Neural cell (in vitro differentiated cells): ENCODE data around the gene EPAS1. TPM values are rescaled to one million over a fixed set of nuclear protein-coding genes. Genes with fewer than 3 reads are reported as not detected.

Source experiments
- H2AFZ ChIP-seq: fragments of 200-600, 300-800 bp; sonication (generic), shearing (Covaris generic); 2 replicates; pipeline ENCODE4 v1.6.0; 2014; ENCODE audit warnings: low read depth, mild to moderate bottlenecking, antibody characterized with exemption, low read length, moderate library complexity
- H3F3A ChIP-seq: fragments of 200-600 bp; shearing (Covaris generic); 2 replicates; pipeline ENCODE4 v1.6.1; 2016; ENCODE audit warnings: mild to moderate bottlenecking, moderate library complexity, mixed read lengths, antibody characterized with exemption, low read length; ENCODE audit not compliant: insufficient read depth, poor library complexity, severe bottlenecking
- H3K27ac ChIP-seq: fragments of 200-600, 300-800 bp; sonication (generic), shearing (Covaris generic); 2 replicates; pipeline ENCODE4 v1.5.1; 2014; ENCODE audit warnings: mild to moderate bottlenecking, low read length, moderate library complexity
- H3K27me3 ChIP-seq: fragments of 300-800, 200-600 bp; sonication (generic), shearing (Covaris generic); 2 replicates; pipeline ENCODE4 v1.6.0; 2014; ENCODE audit warnings: mild to moderate bottlenecking, low read depth, low read length, moderate library complexity; ENCODE audit not compliant: insufficient read depth
- H3K36me3 ChIP-seq: fragments of 300-800, 200-600 bp; sonication (generic), shearing (Covaris generic); 2 replicates; pipeline ENCODE4 v1.5.1; 2014; ENCODE audit warnings: mild to moderate bottlenecking, antibody characterized with exemption, low read length, moderate library complexity; ENCODE audit not compliant: insufficient read depth
- H3K4me2 ChIP-seq: fragments of 300-800, 200-600 bp; sonication (generic), shearing (Covaris generic); 2 replicates; pipeline ENCODE4 v1.6.0; 2014; ENCODE audit warnings: mild to moderate bottlenecking, low read length
- H3K4me3 ChIP-seq: fragments of 300-800, 200-600 bp; sonication (generic), shearing (Covaris generic); 2 replicates; pipeline ENCODE4 v1.5.1; 2014; ENCODE audit warnings: mild to moderate bottlenecking, low read length, moderate library complexity
- H3K79me2 ChIP-seq: fragments of 200-600 bp; shearing (Covaris generic); replicated peaks from 2 replicates; pipeline ENCODE4 v1.6.0; 2014; ENCODE audit warnings: mild to moderate bottlenecking, low read length, moderate library complexity; ENCODE audit not compliant: insufficient read depth
- H3K9ac ChIP-seq: fragments of 300-800, 200-600 bp; sonication (generic), shearing (Covaris generic); 2 replicates; pipeline ENCODE4 v1.6.1; 2016; ENCODE audit warnings: mild to moderate bottlenecking, low read length, mixed read lengths
- H3K9me2 ChIP-seq: fragments of 200-600 bp; shearing (Covaris generic); 2 replicates; pipeline ENCODE4 v1.6.1; 2016; ENCODE audit warnings: mild to moderate bottlenecking, low read length, mixed read lengths; ENCODE audit not compliant: insufficient read depth
- H3K9me3 ChIP-seq: fragments of 200-600, 300-800 bp; sonication (generic), shearing (Covaris generic); 2 replicates; pipeline ENCODE4 v1.6.1; 2016; ENCODE audit warnings: mild to moderate bottlenecking, mixed run types, low read length, moderate library complexity, mixed read lengths
- H4K20me1 ChIP-seq: fragments of 200-600 bp; shearing (Covaris generic); 2 replicates; pipeline ENCODE4 v1.6.1; 2016; ENCODE audit warnings: mild to moderate bottlenecking, mixed run types; ENCODE audit not compliant: insufficient read depth
- EP300 ChIP-seq: fragments of 450-650 bp; conservative IDR thresholded peaks from 2 replicates; pipeline ENCODE4 v1.6.1; 2014; ENCODE audit warnings: antibody characterized with exemption, mild to moderate bottlenecking, moderate library complexity; ENCODE audit not compliant: poor library complexity, severe bottlenecking
- EZH2 ChIP-seq: fragments of 200-600, 300-800 bp; shearing (Covaris generic), sonication (generic); IDR thresholded peaks from 2 replicates; pipeline ENCODE4 v1.6.1; 2014; ENCODE audit warnings: antibody characterized with exemption, low read length, borderline replicate concordance, mild to moderate bottlenecking; ENCODE audit not compliant: insufficient read depth, poor library complexity, severe bottlenecking
- MXI1 ChIP-seq: fragments of 450-650 bp; conservative IDR thresholded peaks from 2 replicates; pipeline ENCODE4 v1.6.1; 2014; ENCODE audit warnings: antibody characterized with exemption, mild to moderate bottlenecking; ENCODE audit not compliant: poor library complexity, severe bottlenecking
- POLR2AphosphoS5 ChIP-seq: IDR thresholded peaks from 2 replicates; pipeline ENCODE4 v1.6.1; 2012
- RAD21 ChIP-seq: fragments of 450-650 bp; conservative IDR thresholded peaks from 2 replicates; pipeline ENCODE4 v1.6.1; 2014; ENCODE audit warnings: antibody characterized with exemption, mild to moderate bottlenecking, moderate library complexity
- SMC3 ChIP-seq: fragments of 450-650 bp; conservative IDR thresholded peaks from 2 replicates; pipeline ENCODE4 v1.6.1; 2014; ENCODE audit warnings: antibody characterized with exemption, mild to moderate bottlenecking, moderate library complexity; ENCODE audit not compliant: poor library complexity
- TAF1 ChIP-seq: IDR thresholded peaks from 2 replicates; pipeline ENCODE4 v1.6.1; 2012; ENCODE audit warnings: low read depth
- polyA plus RNA-seq: library from polyadenylated mRNA; depleted of rRNA; stranded (reverse); fragments of >200 nt; gene quantifications from 2 replicates; pipeline ENCODE4 v1.2.3, GENCODE V29; 2014
- TF ChIP-seq, protein P1 (sequence below): IDR thresholded peaks from 2 replicates; pipeline ENCODE4 v1.6.1; 2012; ENCODE audit warnings: borderline replicate concordance
- TF ChIP-seq, protein P2 (sequence below): fragments of 450-650 bp; IDR thresholded peaks from 2 replicates; pipeline ENCODE4 v1.5.1; 2014; ENCODE audit warnings: antibody characterized with exemption, mild to moderate bottlenecking, moderate library complexity; ENCODE audit not compliant: poor library complexity, severe bottlenecking

Gene EPAS1
- polyA plus RNA-seq, 1 donor from 2014 or later: not detected

DNA sequence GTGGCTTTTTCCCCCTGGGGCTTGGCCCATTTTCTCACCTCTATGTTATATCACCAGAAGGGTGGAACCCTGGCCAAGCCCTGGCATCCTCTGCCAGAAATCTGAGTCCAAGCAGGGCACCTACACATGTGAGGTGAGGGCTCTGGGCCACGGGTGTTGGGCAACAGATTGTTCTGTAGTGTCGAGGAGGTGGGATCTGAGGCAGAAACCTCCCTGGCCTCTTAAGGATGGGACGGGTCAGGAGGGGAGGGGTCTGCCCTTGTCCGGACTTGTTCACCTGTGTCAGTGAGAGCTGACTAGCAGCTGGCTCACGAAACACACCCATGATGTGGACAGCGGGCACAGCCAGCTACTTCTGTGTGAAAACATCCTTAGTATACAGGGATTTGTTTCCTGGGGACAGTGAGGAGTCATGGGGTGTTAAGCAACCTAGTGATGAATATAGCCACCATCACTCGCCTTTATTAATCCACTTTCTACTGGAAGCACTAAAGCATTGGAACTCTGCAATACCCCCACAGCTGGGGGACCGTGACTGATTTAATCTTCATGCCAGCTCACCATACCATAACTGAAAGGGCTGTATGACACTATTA is 35.6 kb downstream of the EPAS1 start:
- Histone ChIP-seq H3K4me3 (no peak overlapping the region), H3K36me3 (no peaks in the 10 kb centered on the region), H3K9me2 (no peaks in the 10 kb centered on the region), H2AFZ (no peak overlapping the region), H3K4me2 (no peak overlapping the region), H3F3A (no peaks in the 10 kb centered on the region), H4K20me1 (no peaks in the 10 kb centered on the region), H3K27ac (no peak overlapping the region), H3K9ac (no peak overlapping the region), H3K79me2 (no peaks in the 10 kb centered on the region), H3K9me3 (no peaks in the 10 kb centered on the region), H3K27me3 (no peaks in the 10 kb centered on the region)
- TF ChIP-seq EP300 (no peak), RAD21 (no peak), TAF1 (no peak), POLR2AphosphoS5 (no peak), SMC3 (no peak), EZH2 (no peak), MXI1 (no peak)
- TF ChIP-seq, protein P1, sequence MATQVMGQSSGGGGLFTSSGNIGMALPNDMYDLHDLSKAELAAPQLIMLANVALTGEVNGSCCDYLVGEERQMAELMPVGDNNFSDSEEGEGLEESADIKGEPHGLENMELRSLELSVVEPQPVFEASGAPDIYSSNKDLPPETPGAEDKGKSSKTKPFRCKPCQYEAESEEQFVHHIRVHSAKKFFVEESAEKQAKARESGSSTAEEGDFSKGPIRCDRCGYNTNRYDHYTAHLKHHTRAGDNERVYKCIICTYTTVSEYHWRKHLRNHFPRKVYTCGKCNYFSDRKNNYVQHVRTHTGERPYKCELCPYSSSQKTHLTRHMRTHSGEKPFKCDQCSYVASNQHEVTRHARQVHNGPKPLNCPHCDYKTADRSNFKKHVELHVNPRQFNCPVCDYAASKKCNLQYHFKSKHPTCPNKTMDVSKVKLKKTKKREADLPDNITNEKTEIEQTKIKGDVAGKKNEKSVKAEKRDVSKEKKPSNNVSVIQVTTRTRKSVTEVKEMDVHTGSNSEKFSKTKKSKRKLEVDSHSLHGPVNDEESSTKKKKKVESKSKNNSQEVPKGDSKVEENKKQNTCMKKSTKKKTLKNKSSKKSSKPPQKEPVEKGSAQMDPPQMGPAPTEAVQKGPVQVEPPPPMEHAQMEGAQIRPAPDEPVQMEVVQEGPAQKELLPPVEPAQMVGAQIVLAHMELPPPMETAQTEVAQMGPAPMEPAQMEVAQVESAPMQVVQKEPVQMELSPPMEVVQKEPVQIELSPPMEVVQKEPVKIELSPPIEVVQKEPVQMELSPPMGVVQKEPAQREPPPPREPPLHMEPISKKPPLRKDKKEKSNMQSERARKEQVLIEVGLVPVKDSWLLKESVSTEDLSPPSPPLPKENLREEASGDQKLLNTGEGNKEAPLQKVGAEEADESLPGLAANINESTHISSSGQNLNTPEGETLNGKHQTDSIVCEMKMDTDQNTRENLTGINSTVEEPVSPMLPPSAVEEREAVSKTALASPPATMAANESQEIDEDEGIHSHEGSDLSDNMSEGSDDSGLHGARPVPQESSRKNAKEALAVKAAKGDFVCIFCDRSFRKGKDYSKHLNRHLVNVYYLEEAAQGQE: no peak
- TF ChIP-seq, protein P2, sequence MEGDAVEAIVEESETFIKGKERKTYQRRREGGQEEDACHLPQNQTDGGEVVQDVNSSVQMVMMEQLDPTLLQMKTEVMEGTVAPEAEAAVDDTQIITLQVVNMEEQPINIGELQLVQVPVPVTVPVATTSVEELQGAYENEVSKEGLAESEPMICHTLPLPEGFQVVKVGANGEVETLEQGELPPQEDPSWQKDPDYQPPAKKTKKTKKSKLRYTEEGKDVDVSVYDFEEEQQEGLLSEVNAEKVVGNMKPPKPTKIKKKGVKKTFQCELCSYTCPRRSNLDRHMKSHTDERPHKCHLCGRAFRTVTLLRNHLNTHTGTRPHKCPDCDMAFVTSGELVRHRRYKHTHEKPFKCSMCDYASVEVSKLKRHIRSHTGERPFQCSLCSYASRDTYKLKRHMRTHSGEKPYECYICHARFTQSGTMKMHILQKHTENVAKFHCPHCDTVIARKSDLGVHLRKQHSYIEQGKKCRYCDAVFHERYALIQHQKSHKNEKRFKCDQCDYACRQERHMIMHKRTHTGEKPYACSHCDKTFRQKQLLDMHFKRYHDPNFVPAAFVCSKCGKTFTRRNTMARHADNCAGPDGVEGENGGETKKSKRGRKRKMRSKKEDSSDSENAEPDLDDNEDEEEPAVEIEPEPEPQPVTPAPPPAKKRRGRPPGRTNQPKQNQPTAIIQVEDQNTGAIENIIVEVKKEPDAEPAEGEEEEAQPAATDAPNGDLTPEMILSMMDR: no peak

DNA sequence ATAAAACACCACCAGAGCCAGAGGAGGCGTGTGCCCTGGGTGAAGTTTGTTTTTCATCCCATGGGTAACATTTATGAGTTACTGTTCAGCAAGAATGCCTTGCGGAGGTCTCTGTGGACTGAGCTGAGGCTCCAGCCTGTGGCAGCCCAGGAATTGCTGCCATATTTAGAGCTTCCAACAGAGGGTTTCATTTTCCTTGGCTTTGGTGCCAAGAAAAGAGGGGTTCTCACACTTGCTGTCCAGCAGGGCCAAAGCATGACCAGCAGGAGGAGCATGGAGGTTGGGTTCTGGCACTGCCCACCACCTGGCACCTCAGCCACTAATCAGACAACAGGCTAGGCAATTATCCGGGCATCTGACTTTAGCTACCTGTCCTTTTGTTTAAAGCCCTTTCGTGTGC is 36.7 kb downstream of the EPAS1 start:
- H3K9me2 ChIP-seq: no peaks in the 10 kb centered on the region
- no peak overlapping the region for H3K9ac ChIP-seq
- H3K4me3 ChIP-seq: no peak overlapping the region
- H3K27ac ChIP-seq: no peak overlapping the region
- H2AFZ ChIP-seq: no peak overlapping the region
- H3K4me2 ChIP-seq: no peak overlapping the region
- TF ChIP-seq EP300: no peak
- no peak for TF ChIP-seq MXI1
- no peak for TF ChIP-seq SMC3
- TF ChIP-seq, protein P1: no peak
- TF ChIP-seq EZH2: no peak
- H3K36me3 ChIP-seq: no peaks in the 10 kb centered on the region
- H3K9me3 ChIP-seq: no peaks in the 10 kb centered on the region
- no peaks in the 10 kb centered on the region for H3F3A ChIP-seq
- H3K27me3 ChIP-seq: no peaks in the 10 kb centered on the region
- H4K20me1 ChIP-seq: no peaks in the 10 kb centered on the region
- no peaks in the 10 kb centered on the region for H3K79me2 ChIP-seq
